ENCODE data around the gene GJB3. TPM values are rescaled to one million over a fixed set of nuclear protein-coding genes. Genes with fewer than 3 reads are reported as not detected.

The GJB3 gene
- total RNA-seq, 1 donor from 2014 or later, result 40.6 TPM

DNA sequence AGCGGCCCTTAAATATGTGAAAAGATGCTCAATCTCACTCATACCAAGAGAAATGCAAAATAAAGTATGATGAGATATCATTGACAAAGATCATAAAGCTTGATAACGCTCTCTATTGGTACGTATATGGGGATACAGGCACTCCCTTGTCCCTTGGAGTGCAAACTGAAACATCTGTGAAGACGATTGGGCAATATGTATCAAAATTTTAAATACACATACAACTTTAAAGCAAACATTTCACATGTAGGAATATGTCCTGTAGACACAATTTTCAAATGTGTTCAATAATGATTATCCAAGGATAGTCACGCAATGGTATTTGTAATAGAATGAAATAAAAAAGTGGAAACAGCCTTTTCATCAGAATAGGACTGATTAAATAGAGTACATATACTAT lies 2.0 kb upstream of the GJB3 start:
- TF ChIP-seq, protein P1, sequence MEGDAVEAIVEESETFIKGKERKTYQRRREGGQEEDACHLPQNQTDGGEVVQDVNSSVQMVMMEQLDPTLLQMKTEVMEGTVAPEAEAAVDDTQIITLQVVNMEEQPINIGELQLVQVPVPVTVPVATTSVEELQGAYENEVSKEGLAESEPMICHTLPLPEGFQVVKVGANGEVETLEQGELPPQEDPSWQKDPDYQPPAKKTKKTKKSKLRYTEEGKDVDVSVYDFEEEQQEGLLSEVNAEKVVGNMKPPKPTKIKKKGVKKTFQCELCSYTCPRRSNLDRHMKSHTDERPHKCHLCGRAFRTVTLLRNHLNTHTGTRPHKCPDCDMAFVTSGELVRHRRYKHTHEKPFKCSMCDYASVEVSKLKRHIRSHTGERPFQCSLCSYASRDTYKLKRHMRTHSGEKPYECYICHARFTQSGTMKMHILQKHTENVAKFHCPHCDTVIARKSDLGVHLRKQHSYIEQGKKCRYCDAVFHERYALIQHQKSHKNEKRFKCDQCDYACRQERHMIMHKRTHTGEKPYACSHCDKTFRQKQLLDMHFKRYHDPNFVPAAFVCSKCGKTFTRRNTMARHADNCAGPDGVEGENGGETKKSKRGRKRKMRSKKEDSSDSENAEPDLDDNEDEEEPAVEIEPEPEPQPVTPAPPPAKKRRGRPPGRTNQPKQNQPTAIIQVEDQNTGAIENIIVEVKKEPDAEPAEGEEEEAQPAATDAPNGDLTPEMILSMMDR (conservative IDR thresholded peaks at IDR 0.05; ENCODE audit: low read depth, low read length), result no peak
- no peak for DNase-seq (ENCODE audit: low read depth)
- no peak overlapping the region for H3K4me3 ChIP-seq (ENCODE audit: low read depth, low read length)

DNA sequence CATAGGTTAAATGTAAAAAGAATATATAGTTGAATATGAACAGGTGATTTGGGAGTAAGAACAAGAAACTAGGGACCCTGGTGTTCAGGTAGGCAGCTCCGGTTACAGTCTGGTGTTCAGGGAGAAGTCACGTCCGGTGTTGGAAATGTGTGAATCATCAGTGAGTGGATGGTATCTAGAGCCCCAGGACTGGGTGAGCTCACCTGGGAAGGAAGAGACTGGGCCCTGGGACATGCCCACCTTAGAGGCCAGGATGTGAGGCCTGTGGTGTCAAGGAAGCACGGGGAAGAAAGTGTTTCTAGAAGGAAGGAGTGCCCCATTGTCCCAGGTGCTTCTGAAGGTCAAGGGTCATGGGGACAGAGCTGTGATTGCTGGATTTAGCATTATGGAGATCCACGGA lies 1.5 kb upstream of the GJB3 start:
- TF ChIP-seq, protein P1 (conservative IDR thresholded peaks at IDR 0.05; ENCODE audit: low read depth, low read length), result no peak
- no peak overlapping the region for H3K4me3 ChIP-seq (ENCODE audit: low read depth, low read length)
- DNase-seq (ENCODE audit: low read depth), result no peak

DNA sequence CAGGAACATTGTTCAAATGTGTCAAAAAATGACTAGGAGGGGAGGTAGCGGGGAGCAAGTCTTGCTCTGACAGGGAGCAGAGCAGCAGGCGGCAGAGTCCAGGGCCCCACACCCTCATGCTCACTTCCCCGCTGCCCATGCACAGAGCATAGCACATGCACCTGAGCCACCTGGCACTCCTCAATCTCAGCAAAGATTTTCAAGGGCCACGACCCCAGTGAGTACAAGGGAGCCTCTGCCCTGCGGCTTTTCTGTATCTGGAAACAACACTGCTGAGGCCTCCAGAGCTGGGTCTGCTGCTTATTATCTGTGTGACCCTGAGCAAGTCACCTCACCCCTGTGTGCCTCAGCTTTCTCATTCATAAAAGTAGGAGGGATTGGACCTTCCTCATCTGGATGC lies 1.1 kb upstream of the GJB3 start:
- no peak overlapping the region for H3K4me3 ChIP-seq (ENCODE audit: low read depth, low read length)
- TF ChIP-seq, protein P1 (conservative IDR thresholded peaks at IDR 0.05; ENCODE audit: low read depth, low read length), result no peak
- no peak for DNase-seq (ENCODE audit: low read depth)

DNA sequence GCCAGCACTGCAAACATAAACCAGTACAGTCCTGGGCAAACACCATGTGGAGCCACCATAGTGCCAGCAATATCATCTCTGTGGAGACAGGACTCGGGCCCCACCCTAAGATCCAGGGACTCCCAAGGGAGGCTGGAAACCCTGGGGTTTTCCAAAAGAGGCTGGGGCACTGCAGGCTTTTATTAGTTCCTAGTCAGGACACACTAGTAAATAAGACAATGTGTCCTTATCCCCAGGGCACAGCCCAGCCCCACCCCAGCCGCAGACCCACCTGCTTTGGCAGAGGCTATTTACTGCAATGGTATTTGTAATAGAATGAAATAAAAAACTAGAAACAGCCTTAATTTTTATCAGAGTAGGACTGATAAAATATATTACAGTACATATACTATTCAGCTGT lies 486 bp upstream of the GJB3 start:
- no peak for DNase-seq (ENCODE audit: low read depth)
- TF ChIP-seq, protein P1 (conservative IDR thresholded peaks at IDR 0.05; ENCODE audit: low read depth, low read length), result no peak
- H3K4me3 ChIP-seq (ENCODE audit: low read depth, low read length), result no peak overlapping the region

DNA sequence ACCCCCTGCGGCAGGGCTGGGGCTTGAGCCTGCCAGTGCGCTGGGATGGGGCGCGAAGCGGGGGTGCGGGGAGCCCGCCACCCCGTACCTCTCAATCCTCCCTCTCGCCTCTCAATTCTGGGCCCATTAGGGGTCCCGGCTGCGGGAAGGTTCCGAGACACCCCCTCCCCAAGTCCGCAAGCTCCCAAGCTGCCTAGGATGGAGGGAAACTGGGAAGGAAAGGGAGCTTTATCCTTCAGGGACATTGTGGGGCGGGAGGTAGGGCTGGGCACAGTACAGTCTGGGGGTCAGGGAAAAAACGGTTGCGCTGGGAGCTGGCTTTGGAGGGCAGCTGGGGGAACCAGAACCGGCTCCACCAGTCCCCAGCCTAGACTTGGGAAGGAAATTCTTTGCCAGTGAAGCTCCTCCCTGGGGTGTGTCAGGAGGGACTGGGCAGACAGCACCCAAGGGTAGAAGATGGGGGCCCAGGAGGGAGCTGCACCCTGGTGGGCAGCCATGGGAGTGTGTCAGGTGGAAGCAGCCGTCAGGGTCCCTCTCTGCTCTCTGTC lies 904 bp downstream of the GJB3 start:
- no peak for DNase-seq (ENCODE audit: low read depth)
- H3K4me3 ChIP-seq (ENCODE audit: low read depth, low read length), result peak overlapping the region; percentile 67
- TF ChIP-seq, protein P1 (conservative IDR thresholded peaks at IDR 0.05; ENCODE audit: low read depth, low read length), result no peak

- no peak for DNase-seq (ENCODE audit: low read depth)
- TF ChIP-seq, protein P1 (conservative IDR thresholded peaks at IDR 0.05; ENCODE audit: low read depth, low read length), result no peak
- no peak overlapping the region for H3K4me3 ChIP-seq (ENCODE audit: low read depth, low read length)
Observed at GRCh38 chr1:34784751-34785221, 3.8 kb downstream of the GJB3 start.

- no peak for DNase-seq (ENCODE audit: low read depth)
- no peak overlapping the region for H3K4me3 ChIP-seq (ENCODE audit: low read depth, low read length)
- TF ChIP-seq, protein P1 (conservative IDR thresholded peaks at IDR 0.05; ENCODE audit: low read depth, low read length), result no peak
Observed at GRCh38 chr1:34785231-34785874, 4.3 kb downstream of the GJB3 start.
